Stimulated activated CD4-positive, alpha-beta T cell treated with anti-CD3 and anti-CD28 coated beads, TNF-alpha, amount 100 ng/mL, for 48 hours (primary cell): ENCODE measurements around the gene ATP8A1.

Experiments
- DNase-seq, 3 donors: peaks; one replicate each; pipeline ENCODE4 v3.0.0-alpha.2; 2020; ENCODE audit warnings: low read depth in 3 of 3

Gene ATP8A1

DNA sequence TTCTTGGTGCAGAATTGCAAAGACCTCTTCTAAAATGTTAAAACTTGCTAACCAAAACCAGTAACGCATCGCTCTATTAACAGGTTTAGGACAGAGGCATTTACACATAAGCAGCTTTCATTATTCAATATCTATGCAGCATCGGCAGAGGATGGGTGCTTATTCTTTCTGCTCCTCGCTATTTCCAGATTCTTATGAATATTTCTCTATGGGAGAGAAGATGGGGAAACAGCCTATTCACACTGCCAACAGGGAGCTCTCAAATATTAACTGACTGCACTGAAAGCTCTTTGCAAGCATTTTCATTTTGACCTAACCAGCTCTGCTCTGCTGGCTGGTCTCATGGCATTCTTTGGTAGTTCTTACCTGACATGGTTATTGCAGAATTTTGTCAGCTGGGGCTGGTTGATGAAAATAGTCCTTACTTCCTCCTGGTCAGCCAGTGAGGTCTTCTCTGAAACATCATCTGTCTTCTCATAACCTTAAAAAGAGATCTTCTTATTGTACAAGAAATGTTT lies 30.2 kb downstream of the ATP8A1 start:
- DNase-seq: no peak

GRCh38 chr4:42625329-42625728 lies 31.6 kb downstream of the ATP8A1 start:
- no peak for DNase-seq

DNA sequence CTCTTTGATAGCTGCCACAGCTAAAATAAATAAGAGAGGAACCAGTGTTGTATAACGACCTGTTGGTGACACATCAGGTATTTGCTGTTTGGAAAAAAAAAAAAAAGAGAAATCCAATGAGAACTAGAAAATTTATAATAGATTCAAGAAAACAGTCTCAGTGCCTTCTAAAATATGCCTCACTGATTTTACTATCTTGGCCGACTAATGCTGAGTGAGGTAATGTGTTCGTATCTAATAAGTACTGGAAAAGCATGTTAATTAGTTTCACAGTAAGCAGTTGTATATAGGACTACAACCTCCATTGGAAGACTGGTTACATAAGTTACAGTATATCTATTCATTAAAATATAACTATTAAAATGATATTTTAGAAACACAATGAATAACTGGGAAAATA lies 32.4 kb downstream of the ATP8A1 start:
- no peak for DNase-seq

GRCh38 chr4:42618023-42618422 lies 38.9 kb downstream of the ATP8A1 start:
- no peak for DNase-seq

GRCh38 chr4:42617030-42617429 lies 39.9 kb downstream of the ATP8A1 start:
- DNase-seq: no peak

DNA sequence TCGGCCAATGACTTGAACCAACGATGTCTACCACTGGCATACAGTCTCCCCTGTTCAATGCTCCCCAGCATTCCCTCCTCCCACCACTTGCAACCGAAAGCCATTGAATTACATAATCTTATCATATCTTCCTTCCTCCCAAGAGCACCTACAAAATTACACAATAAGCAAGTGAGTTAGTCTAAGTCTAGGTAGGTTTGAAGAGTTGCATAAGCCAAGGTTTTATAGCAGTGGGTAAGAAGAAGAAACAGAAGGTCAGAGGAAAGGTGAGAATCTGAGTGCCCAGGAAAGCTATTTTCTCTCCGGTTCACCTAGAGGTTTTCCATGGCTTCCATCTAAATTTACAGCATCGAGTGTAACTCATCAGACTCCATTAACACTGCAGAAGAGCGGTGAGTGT lies 40.3 kb downstream of the ATP8A1 start:
- DNase-seq: no peak

GRCh38 chr4:42615131-42615763 lies 41.7 kb downstream of the ATP8A1 start:
- no peak for DNase-seq

- no peak for DNase-seq
These were observed 44.0 kb downstream of the ATP8A1 start for GRCh38 chr4:42612898-42613297.

GRCh38 chr4:42610941-42611340 lies 46.0 kb downstream of the ATP8A1 start:
- DNase-seq: no peak

DNA sequence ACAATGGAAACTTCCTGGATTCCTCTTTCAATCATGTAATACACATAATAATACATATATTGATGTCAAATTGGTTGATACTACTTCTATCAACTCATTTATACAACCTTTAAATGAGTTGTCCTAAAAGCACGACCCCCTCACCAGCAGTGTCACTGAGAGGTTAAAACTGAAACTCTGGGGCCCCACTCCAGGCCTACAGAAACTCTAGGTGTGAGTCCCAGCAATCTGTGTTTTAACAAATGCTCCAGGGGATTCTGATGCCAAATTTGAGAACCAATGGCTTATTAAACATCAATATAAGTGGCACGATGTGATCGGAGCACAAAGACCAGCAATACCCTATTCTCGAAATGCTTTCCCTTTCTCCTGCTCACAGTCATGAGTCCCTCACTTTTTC lies 47.9 kb downstream of the ATP8A1 start:
- no peak for DNase-seq

DNA sequence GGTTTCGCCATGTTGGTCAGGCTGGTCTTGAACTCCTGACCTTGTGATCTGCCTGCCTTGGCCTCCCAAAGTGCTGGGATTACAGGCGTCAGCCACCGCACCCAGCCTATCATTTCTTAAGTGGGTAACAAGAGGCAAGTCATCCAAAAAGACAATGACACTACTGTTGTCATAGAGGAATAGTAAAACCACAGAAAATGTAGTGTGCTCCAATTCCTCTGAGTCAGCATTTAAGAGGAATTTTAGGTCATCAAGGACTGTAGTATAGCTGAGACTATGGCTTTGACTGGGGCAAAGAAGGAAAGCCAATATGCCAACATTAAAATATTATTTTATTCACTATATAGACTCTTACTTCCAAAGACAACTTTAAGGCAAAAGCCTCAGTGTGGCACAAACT lies 48.4 kb downstream of the ATP8A1 start:
- DNase-seq: no peak

DNA sequence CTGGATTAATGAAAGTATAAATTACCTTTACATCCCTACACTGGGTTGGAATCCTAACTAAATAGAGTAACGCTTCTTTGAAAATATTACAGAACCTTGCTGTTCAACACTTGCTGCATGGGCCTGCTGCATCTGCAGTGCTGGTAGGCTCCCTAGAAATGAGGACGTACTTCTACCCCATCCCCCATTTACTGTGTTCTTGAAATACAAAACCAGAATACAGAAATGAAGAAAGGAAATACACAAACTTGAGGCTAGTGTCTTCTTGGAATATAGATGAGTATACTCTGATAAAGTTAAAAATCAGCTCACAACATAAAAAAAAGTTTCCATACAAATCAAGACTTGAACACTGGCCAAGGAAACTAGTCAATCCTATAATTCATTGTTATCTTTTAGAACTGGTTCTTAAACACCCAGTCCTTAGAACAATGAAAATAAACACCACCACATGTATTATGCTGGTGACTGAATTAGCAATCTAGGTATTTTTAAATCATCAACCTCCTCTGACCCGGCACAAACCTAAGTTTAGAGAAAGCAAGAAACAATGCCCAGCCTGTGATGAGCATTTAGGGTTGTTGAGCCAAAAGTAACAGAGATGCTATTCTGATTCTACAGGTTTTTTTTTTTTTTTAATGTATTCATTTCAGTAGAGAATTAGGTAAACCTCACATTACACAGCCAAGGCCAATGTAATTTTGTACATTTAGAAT lies 49.7 kb downstream of the ATP8A1 start:
- DNase-seq: no peak

GRCh38 chr4:42605264-42605663 lies 51.6 kb downstream of the ATP8A1 start:
- no peak for DNase-seq

DNA sequence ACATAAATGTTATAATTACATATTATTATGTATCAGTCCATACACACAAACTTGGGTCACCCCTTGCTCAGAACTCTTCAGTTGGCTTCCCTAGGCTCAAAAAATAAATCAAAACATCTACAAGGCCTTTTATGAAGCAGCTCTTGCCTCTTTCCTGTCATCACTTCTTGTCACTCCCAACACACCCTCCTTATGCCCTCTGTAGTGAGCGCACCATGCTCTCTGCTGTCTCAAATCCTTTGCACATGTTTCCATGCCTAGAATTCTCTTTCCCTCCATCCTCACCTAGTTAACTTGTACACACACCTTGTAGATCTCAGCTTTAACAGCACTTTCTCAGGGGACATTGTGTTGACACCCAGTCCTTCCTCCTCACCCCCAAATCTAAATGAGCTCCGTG lies 53.0 kb downstream of the ATP8A1 start:
- no peak for DNase-seq

GRCh38 chr4:42600578-42600977 lies 56.3 kb downstream of the ATP8A1 start:
- no peak for DNase-seq

GRCh38 chr4:42596918-42597317 lies 60.0 kb downstream of the ATP8A1 start:
- no peak for DNase-seq

DNA sequence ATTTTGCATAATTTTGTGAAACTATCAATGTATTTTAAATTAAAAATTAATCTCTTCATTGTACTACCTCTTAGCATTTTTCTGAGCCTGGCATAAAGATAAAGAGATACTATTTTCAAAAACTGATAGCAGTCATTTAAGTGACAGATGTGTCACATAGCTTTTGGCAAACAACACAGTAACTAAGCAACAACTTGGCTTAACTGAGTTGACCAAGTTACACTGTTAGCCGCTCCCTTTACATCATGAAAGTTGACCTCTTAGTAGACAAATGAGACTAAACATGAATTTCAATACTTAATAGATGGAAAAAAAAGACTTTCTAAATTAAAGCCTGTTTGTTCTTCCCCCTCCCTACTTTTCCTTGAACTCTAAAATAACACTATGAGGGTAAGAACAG lies 62.0 kb downstream of the ATP8A1 start:
- no peak for DNase-seq

- DNase-seq: no peak
These were observed 68.0 kb downstream of the ATP8A1 start for GRCh38 chr4:42588909-42589308.

- DNase-seq: no peak
These were observed 70.1 kb downstream of the ATP8A1 start for GRCh38 chr4:42586775-42587174.

GRCh38 chr4:42579903-42580302 lies 77.0 kb downstream of the ATP8A1 start:
- DNase-seq: no peak

- no peak for DNase-seq
These were observed 78.7 kb downstream of the ATP8A1 start for GRCh38 chr4:42578187-42578586.

DNA sequence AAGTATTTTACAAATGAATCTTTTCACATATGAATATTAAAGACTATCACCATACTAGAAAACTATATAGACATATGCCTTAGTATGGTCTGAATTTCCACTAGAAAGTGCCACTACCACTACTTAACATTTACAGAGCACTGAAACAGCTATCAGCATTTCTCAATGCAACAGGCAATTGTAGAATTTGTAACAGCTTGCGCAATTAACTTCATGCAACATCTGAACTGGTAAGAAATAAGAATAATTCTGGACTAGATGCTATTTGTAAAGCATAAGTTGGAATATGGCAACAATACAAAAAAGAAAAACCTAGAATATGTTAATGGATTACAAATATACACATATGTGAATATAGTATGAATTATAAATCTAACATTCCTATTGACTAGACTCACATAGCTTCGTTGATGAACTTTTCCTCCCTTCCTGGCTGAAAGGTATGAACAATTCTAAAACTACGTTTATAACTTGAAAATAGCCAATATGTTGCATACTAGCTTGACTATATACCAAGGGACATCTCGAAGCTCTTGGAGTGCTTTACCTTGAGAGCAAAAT lies 82.0 kb downstream of the ATP8A1 start:
- no peak for DNase-seq

- no peak for DNase-seq
These were observed 83.7 kb downstream of the ATP8A1 start for GRCh38 chr4:42573249-42573648.
